Omental fat pad (tissue), 4 donors: ENCODE results near the gene AIF1. TPM values are rescaled to one million over a fixed set of nuclear protein-coding genes. Genes with fewer than 3 reads are reported as not detected.
A peak's percentile ranks its signal among the peaks of the same experiment; 100 is the strongest.

Source experiments
- ATAC-seq: fragments of 150-250 bp; one replicate; pipeline ENCODE4 v1.9.1; 2016; ENCODE audit warnings: mild to moderate bottlenecking, moderate library complexity; ENCODE audit not compliant: low FRiP score
- DNase-seq: peaks from one replicate; pipeline ENCODE4 v3.0.0-alpha.2; 2019; ENCODE audit warnings: low spot score
- total RNA-seq, 4 donors: library from RNA; depleted of rRNA; stranded (reverse); fragments of >200 nt; gene quantifications; one replicate each; pipeline ENCODE4 v1.1.0, GENCODE V29; 2016
- TF ChIP-seq, protein P1 (sequence below), 3 donors: fragments of 450-650 bp; IDR thresholded peaks; one replicate each; pipeline ENCODE4 v1.5.1; 2016 to 2017; ENCODE audit warnings: antibody characterized with exemption in 3 of 3, mild to moderate bottlenecking in 3 of 3, moderate library complexity in 2 of 3

The AIF1 gene
- total RNA-seq, 4 donors from 2014 or later: 57.3 to 95.1 (median 81.8) TPM

DNA sequence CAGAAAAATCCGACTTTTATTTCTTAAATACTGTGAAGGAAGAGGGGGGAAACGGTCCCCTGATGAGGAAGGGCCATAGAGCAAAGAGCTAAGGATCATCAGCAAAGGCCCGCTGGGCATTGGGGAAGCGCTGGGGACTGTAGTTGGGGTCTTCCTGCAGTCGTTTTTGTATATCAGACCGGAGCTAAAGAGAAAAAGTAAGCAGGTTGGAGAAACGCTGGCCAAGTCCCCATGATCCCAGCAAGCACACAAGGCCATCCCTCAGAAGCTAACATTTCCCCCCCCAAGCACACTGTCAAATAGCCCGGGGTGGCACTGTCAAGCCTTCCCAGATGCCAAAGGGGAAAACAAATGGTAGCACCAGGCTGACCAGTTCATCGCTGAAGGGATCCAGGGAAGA lies 24.0 kb downstream of the AIF1 start:
- DNase-seq (no peak), ATAC-seq (no peak)
- TF ChIP-seq, protein P1, sequence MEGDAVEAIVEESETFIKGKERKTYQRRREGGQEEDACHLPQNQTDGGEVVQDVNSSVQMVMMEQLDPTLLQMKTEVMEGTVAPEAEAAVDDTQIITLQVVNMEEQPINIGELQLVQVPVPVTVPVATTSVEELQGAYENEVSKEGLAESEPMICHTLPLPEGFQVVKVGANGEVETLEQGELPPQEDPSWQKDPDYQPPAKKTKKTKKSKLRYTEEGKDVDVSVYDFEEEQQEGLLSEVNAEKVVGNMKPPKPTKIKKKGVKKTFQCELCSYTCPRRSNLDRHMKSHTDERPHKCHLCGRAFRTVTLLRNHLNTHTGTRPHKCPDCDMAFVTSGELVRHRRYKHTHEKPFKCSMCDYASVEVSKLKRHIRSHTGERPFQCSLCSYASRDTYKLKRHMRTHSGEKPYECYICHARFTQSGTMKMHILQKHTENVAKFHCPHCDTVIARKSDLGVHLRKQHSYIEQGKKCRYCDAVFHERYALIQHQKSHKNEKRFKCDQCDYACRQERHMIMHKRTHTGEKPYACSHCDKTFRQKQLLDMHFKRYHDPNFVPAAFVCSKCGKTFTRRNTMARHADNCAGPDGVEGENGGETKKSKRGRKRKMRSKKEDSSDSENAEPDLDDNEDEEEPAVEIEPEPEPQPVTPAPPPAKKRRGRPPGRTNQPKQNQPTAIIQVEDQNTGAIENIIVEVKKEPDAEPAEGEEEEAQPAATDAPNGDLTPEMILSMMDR (IDR thresholded peaks at IDR 0.05): no peak

DNA sequence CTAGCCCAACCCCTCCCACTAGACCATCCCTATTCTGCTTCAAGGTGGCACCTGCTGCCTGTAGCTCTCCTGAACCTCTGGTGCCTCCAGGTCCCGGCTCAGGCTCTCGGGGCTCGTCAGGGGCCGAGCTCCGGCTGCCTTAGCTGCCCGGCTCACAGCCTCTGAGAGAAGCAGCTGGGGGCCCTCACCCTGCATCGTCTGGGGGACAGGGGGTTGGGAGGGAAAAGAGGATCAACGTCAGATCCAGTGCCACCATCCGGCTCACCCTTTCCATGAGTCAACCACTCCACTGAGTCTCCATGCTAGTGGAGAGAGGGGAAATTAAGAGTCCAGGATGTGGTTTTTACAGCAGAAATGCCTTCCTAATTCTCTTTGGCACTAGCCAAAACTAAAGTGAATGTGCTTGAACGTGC lies 24.4 kb downstream of the AIF1 start:
- no peak for DNase-seq

DNA sequence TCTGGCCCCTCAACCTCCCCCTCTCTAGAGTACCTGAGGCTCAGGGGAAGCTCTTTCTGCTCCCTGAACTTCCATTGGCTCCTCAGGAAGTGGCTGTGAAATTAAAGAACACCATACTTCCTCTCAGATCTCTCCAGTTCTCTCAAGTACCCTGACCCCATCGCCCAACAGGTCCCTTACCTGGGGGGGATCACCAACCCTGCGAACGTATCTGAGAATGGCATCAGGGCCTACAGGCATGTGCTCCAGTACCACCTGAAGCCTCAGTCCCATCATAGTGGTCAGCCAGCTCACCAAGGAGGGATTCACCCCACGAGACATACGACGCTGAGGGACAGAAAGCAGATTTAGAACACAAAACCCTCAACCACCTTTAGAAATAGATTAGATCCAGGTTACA lies 25.6 kb downstream of the AIF1 start:
- ATAC-seq (no peak), DNase-seq (no peak)
- TF ChIP-seq, protein P1 (IDR thresholded peaks at IDR 0.05): no peak

More for the DNA sequence above, 24.4 kb downstream of the AIF1 start:
- ATAC-seq: peak; percentile 13
- TF ChIP-seq, protein P1 (IDR thresholded peaks at IDR 0.05): no peak

- ATAC-seq (no peak), DNase-seq (no peak)
- TF ChIP-seq, protein P1 (IDR thresholded peaks at IDR 0.05): no peak
Measured at GRCh38 chr6:31641370-31641769, 26.3 kb downstream of the AIF1 start.

DNA sequence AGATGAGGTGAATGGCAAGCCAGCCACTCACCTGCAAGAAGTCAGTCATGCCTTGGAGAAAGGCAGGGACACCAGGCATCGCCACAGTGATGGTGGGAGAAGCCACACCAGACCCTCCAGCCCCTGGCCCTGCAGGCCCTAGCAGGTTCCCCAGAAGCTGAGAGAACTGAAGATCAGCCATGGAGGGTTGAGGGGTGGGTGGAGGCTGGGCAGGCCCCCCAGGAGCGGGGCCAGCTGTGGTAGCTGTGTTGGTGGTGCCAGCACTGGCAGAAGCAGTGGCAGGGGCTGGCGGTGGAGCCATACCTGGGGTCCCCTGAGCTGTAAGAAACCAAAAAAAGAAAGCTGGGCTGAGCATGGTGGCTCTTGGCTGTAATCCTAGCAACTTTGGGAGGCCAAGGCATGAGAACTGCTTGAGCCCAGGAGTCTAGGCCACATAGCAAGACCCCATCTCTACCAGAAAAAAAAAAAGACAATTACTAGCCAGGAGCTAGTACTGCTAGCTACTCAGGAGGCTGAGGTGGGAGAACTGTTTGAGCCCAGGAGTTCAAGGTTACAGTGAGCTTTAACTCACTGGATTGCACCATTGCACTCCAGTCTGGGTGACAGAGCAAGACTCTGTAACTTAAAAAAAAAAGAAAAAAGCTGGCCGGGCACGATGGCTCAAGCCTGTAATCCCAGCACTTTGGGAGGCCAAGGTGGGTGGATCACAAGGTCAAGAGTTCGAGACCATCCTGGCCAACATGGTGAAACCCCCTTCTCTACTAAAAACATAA lies 27.9 kb downstream of the AIF1 start:
- DNase-seq: no peak
- no peak for ATAC-seq
- TF ChIP-seq, protein P1 (IDR thresholded peaks at IDR 0.05): no peak

GRCh38 chr6:31643818-31644454 lies 28.9 kb downstream of the AIF1 start:
- ATAC-seq (no peak), DNase-seq (no peak)
- TF ChIP-seq, protein P1 (IDR thresholded peaks at IDR 0.05): no peak

DNA sequence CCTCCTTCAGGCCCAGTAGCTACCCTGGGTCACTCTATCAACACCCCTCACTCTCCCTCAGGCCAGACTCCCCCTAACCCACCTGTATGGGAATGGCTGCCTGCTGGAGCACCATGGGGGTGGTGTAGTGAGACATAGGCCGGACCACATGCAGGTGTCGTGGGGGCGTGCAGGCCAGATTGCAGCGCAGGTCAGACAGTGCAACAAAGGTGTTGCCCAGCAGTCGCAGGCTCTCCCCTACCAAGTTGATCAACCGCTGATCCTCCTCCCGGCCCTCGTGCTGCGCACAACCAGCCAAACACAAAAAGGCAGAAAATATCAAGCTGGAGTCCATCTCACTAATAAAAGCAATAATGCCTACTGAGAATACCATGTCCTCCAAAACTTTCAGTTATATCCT lies 30.3 kb downstream of the AIF1 start:
- DNase-seq (no peak), ATAC-seq (no peak)
- TF ChIP-seq, protein P1 (IDR thresholded peaks at IDR 0.05): no peak
